ENCODE results near the gene NID1. TPM values are rescaled to one million over a fixed set of nuclear protein-coding genes. Genes with fewer than 3 reads are reported as not detected.

NID1 gene
- total RNA-seq, 1 experiment from 2014 or later, result 0.32 TPM

GRCh38 chr1:236103646-236104218, 38.8 kb upstream of the NID1 start:
- TF ChIP-seq JUND (IDR thresholded peaks at IDR 0.05) (no peak), SRF (IDR thresholded peaks at IDR 0.05; ENCODE audit: low read depth) (no peak), EGR1 (IDR thresholded peaks at IDR 0.05; ENCODE audit: low read depth) (no peak), ATF3 (IDR thresholded peaks at IDR 0.05) (no peak), RAD21 (IDR thresholded peaks at IDR 0.05; ENCODE audit: low read depth) (peak; percentile 94), CTCF (IDR thresholded peaks at IDR 0.05 in 2 of 3, conservative IDR thresholded peaks at IDR 0.05 in 1 of 3; ENCODE audit: borderline replicate concordance in 1 of 3, insufficient read depth in 1 of 3, low read depth in 2 of 3, low read length in 2 of 3) (peak; percentile 63 to 84 (median 79)), SIN3A (IDR thresholded peaks at IDR 0.05; ENCODE audit: low read depth) (no peak), ZBTB33 (IDR thresholded peaks at IDR 0.05; ENCODE audit: extremely low read depth, insufficient replicate concordance, low read length) (no peak), FOSL1 (IDR thresholded peaks at IDR 0.05; ENCODE audit: low read depth) (no peak), EZH2 (IDR thresholded peaks at IDR 0.05) (no peak), ZNF274 (IDR thresholded peaks at IDR 0.05; ENCODE audit: low read depth, low read length) (no peak), ELF1 (IDR thresholded peaks at IDR 0.05; ENCODE audit: borderline replicate concordance, low read depth) (no peak), ZFX (IDR thresholded peaks at IDR 0.05) (no peak), CEBPB (IDR thresholded peaks at IDR 0.05; ENCODE audit: low read depth) (no peak), CBX3 (IDR thresholded peaks at IDR 0.05; ENCODE audit: low read depth) (no peak)
- ChIA-PET RAD21 (ENCODE audit: low non-redundant PET in 1 of 2, low total read pairs in 2 of 2, uncharacterized antibody in 2 of 2, unreplicated experiment in 2 of 2) (no interaction called here), CTCF (no interaction called here), POLR2A (no interaction called here)
- no peaks in the 10 kb centered on the region for H3K9me3 ChIP-seq (ENCODE audit: control insufficient read depth in 1 of 2, insufficient read depth in 1 of 2, low read depth in 1 of 2, low read length in 2 of 2)
- no peak overlapping the region for H3K9ac ChIP-seq (ENCODE audit: low read length)
- ATAC-seq, result peak; percentile 58
- intact Hi-C loops (cut with micrococcal nuclease), result loop anchor here (1.0 to 10.0 kb wide), 6 partner anchors 428 to 1459 kb away; partner anchors contain the start of gene HEATR1
- no peak overlapping the region for H3K4me3 ChIP-seq (replicated peaks in 1 of 2; ENCODE audit: low read depth in 1 of 2, low read length in 2 of 2)
- H3K36me3 ChIP-seq (ENCODE audit: control insufficient read depth in 1 of 2, insufficient read depth in 2 of 2, low read length in 2 of 2), result no peaks in the 10 kb centered on the region
- no TSS peak for BruUV-seq (replicated peaks)
- H4K20me1 ChIP-seq (ENCODE audit: insufficient read depth), result no peaks in the 10 kb centered on the region
- peaks cover 3 to 21% of the 10 kb centered on the region in 2 experiments; a peak in 3 of 4 replicates for H3K4me1 ChIP-seq (ENCODE audit: control insufficient read depth in 1 of 2, insufficient read depth in 2 of 2, low read length in 2 of 2)
- H3K79me2 ChIP-seq (ENCODE audit: insufficient read depth, low read length), result no peaks in the 10 kb centered on the region
- H3K9me2 ChIP-seq (ENCODE audit: insufficient read depth), result no peaks in the 10 kb centered on the region
- H3K27ac ChIP-seq (ENCODE audit: low read depth, low read length), result no peak overlapping the region
- H3K27me3 ChIP-seq (ENCODE audit: insufficient read depth, low read length), result no peaks in the 10 kb centered on the region
- no peak for DNase-seq (ENCODE audit: low read depth, low spot score)
- peak overlapping the region; percentile 53 for H2AFZ ChIP-seq (ENCODE audit: low read depth, low read length, poor library complexity, severe bottlenecking)
- no peak overlapping the region; the same call in 1 of the 2 replicates for H3K4me2 ChIP-seq (ENCODE audit: low read length)

Data from HCT116 (cell line).